Measurements from ENCODE around the gene EGF. TPM values are rescaled to one million over a fixed set of nuclear protein-coding genes. Genes with fewer than 3 reads are reported as not detected.

EGF gene
- total and polyA plus RNA-seq, 3 experiments from 2014 or later = not detected

GRCh38 chr4:109876634-109877265 is 35.9 kb upstream of the EGF start:
- H3K4me3 Mint-ChIP-seq = no peak overlapping the region
- Histone ChIP-seq H3K9me3 (ENCODE audit: low read length) (no peaks in the 10 kb centered on the region), H3K36me3 (ENCODE audit: insufficient read depth, low read length) (no peaks in the 10 kb centered on the region), H3K27me3 (ENCODE audit: insufficient read depth, low read length, poor library complexity, severe bottlenecking) (no peaks in the 10 kb centered on the region), H3K4me3 (ENCODE audit: low read length) (no peak overlapping the region), H3K27ac (ENCODE audit: low read depth, low read length) (no peak overlapping the region), H3K4me1 (ENCODE audit: insufficient read depth, low read length) (no peaks in the 10 kb centered on the region)
- POLR2A ChIA-PET = no interaction called here
- CTCF ChIA-PET = no interaction called here
- no peak for DNase-seq
- peaks cover 0 to 3% (median 2%) of the 10 kb centered on the region in 3 donors for H3K36me3 Mint-ChIP-seq
- no peaks in the 10 kb centered on the region for H3K9me3 Mint-ChIP-seq
- peaks cover 13 to 24% of the 10 kb centered on the region in 2 donors for H3K27me3 Mint-ChIP-seq
- no peak overlapping the region for H3K27ac Mint-ChIP-seq
- no peaks in the 10 kb centered on the region for H3K4me1 Mint-ChIP-seq

- Mint-ChIP-seq H3K36me3 (peaks cover 0 to 3% (median 2%) of the 10 kb centered on the region in 3 donors), H3K27ac (no peak overlapping the region), H3K4me1 (no peaks in the 10 kb centered on the region), H3K27me3 (peaks cover 13 to 24% of the 10 kb centered on the region in 2 donors), H3K9me3 (no peaks in the 10 kb centered on the region), H3K4me3 (peak overlapping the region in 1 of 7 donors; percentile 28)
- ChIA-PET CTCF (no interaction called here), POLR2A (no interaction called here)
- H3K4me3 ChIP-seq (ENCODE audit: low read length) = no peak overlapping the region
- no peaks in the 10 kb centered on the region for H3K27me3 ChIP-seq (ENCODE audit: insufficient read depth, low read length, poor library complexity, severe bottlenecking)
- no peaks in the 10 kb centered on the region for H3K36me3 ChIP-seq (ENCODE audit: insufficient read depth, low read length)
- H3K27ac ChIP-seq (ENCODE audit: low read depth, low read length) = no peak overlapping the region
- no peak for DNase-seq
- H3K4me1 ChIP-seq (ENCODE audit: insufficient read depth, low read length) = no peaks in the 10 kb centered on the region
- H3K9me3 ChIP-seq (ENCODE audit: low read length) = no peaks in the 10 kb centered on the region
Measured at GRCh38 chr4:109877400-109877799, 35.3 kb upstream of the EGF start.

GRCh38 chr4:109878355-109878754 is 34.3 kb upstream of the EGF start:
- Mint-ChIP-seq H3K36me3 (peaks cover 0 to 3% (median 2%) of the 10 kb centered on the region in 3 donors), H3K27me3 (peaks cover 13 to 28% of the 10 kb centered on the region in 2 donors), H3K4me3 (no peak overlapping the region), H3K9me3 (no peaks in the 10 kb centered on the region), H3K27ac (no peak overlapping the region), H3K4me1 (no peaks in the 10 kb centered on the region)
- ChIA-PET CTCF (no interaction called here), POLR2A (no interaction called here)
- DNase-seq = no peak
- Histone ChIP-seq H3K9me3 (ENCODE audit: low read length) (no peaks in the 10 kb centered on the region), H3K27me3 (ENCODE audit: insufficient read depth, low read length, poor library complexity, severe bottlenecking) (no peaks in the 10 kb centered on the region), H3K4me1 (ENCODE audit: insufficient read depth, low read length) (no peaks in the 10 kb centered on the region), H3K4me3 (ENCODE audit: low read length) (no peak overlapping the region), H3K27ac (ENCODE audit: low read depth, low read length) (no peak overlapping the region), H3K36me3 (ENCODE audit: insufficient read depth, low read length) (no peaks in the 10 kb centered on the region)

GRCh38 chr4:109879081-109879480 is 33.6 kb upstream of the EGF start:
- Mint-ChIP-seq H3K27me3 (peaks cover 15 to 28% of the 10 kb centered on the region in 2 donors), H3K4me1 (no peaks in the 10 kb centered on the region), H3K27ac (no peak overlapping the region), H3K36me3 (peaks cover 0 to 3% (median 2%) of the 10 kb centered on the region in 3 donors), H3K9me3 (no peaks in the 10 kb centered on the region), H3K4me3 (no peak overlapping the region)
- CTCF ChIA-PET = no interaction called here
- no peak overlapping the region for H3K27ac ChIP-seq (ENCODE audit: low read depth, low read length)
- H3K4me1 ChIP-seq (ENCODE audit: insufficient read depth, low read length) = no peaks in the 10 kb centered on the region
- DNase-seq = no peak
- no peaks in the 10 kb centered on the region for H3K27me3 ChIP-seq (ENCODE audit: insufficient read depth, low read length, poor library complexity, severe bottlenecking)
- POLR2A ChIA-PET = no interaction called here
- H3K9me3 ChIP-seq (ENCODE audit: low read length) = no peaks in the 10 kb centered on the region
- H3K36me3 ChIP-seq (ENCODE audit: insufficient read depth, low read length) = no peaks in the 10 kb centered on the region
- H3K4me3 ChIP-seq (ENCODE audit: low read length) = no peak overlapping the region

- H3K36me3 ChIP-seq (ENCODE audit: insufficient read depth, low read length) = no peaks in the 10 kb centered on the region
- no peaks in the 10 kb centered on the region for H3K4me1 Mint-ChIP-seq
- ChIA-PET CTCF (no interaction called here), POLR2A (no interaction called here)
- H3K4me3 Mint-ChIP-seq = no peak overlapping the region
- H3K27ac Mint-ChIP-seq = no peak overlapping the region
- no peaks in the 10 kb centered on the region for H3K9me3 Mint-ChIP-seq
- peaks cover 15 to 28% of the 10 kb centered on the region in 2 donors for H3K27me3 Mint-ChIP-seq
- H3K27ac ChIP-seq (ENCODE audit: low read depth, low read length) = no peak overlapping the region
- H3K9me3 ChIP-seq (ENCODE audit: low read length) = no peaks in the 10 kb centered on the region
- no peak overlapping the region for H3K4me3 ChIP-seq (ENCODE audit: low read length)
- H3K36me3 Mint-ChIP-seq = peaks cover 0 to 2% (median 0%) of the 10 kb centered on the region in 3 donors
- no peaks in the 10 kb centered on the region for H3K27me3 ChIP-seq (ENCODE audit: insufficient read depth, low read length, poor library complexity, severe bottlenecking)
- H3K4me1 ChIP-seq (ENCODE audit: insufficient read depth, low read length) = no peaks in the 10 kb centered on the region
- no peak for DNase-seq
Measured at GRCh38 chr4:109879636-109880314, 32.9 kb upstream of the EGF start.

GRCh38 chr4:109886303-109886702 is 26.4 kb upstream of the EGF start:
- H3K36me3 Mint-ChIP-seq = no peaks in the 10 kb centered on the region
- CTCF ChIA-PET = no interaction called here

GRCh38 chr4:109887071-109887470 is 25.6 kb upstream of the EGF start:
- H3K27ac ChIP-seq (ENCODE audit: low read depth, low read length) = no peak overlapping the region
- H3K27me3 ChIP-seq (ENCODE audit: insufficient read depth, low read length, poor library complexity, severe bottlenecking) = no peaks in the 10 kb centered on the region
- no peaks in the 10 kb centered on the region for H3K36me3 Mint-ChIP-seq
- ChIA-PET CTCF (no interaction called here), POLR2A (no interaction called here)
- no peak overlapping the region for H3K27ac Mint-ChIP-seq
- no peak overlapping the region for H3K4me3 Mint-ChIP-seq
- peaks cover 2 to 4% of the 10 kb centered on the region in 2 donors for H3K27me3 Mint-ChIP-seq
- H3K4me3 ChIP-seq (ENCODE audit: low read length) = no peak overlapping the region
- peaks cover 0 to under 1% (median 0%) of the 10 kb centered on the region in 5 donors for H3K9me3 Mint-ChIP-seq
- H3K36me3 ChIP-seq (ENCODE audit: insufficient read depth, low read length) = no peaks in the 10 kb centered on the region
- no peaks in the 10 kb centered on the region for H3K4me1 ChIP-seq (ENCODE audit: insufficient read depth, low read length)
- no peaks in the 10 kb centered on the region for H3K4me1 Mint-ChIP-seq
- DNase-seq = no peak
- no peaks in the 10 kb centered on the region for H3K9me3 ChIP-seq (ENCODE audit: low read length)

More at GRCh38 chr4:109886303-109886702, 26.4 kb upstream of the EGF start:
- Histone ChIP-seq H3K4me3 (ENCODE audit: low read length) (no peak overlapping the region), H3K9me3 (ENCODE audit: low read length) (no peaks in the 10 kb centered on the region), H3K27me3 (ENCODE audit: insufficient read depth, low read length, poor library complexity, severe bottlenecking) (no peaks in the 10 kb centered on the region), H3K27ac (ENCODE audit: low read depth, low read length) (no peak overlapping the region), H3K36me3 (ENCODE audit: insufficient read depth, low read length) (no peaks in the 10 kb centered on the region), H3K4me1 (ENCODE audit: insufficient read depth, low read length) (no peaks in the 10 kb centered on the region)
- H3K27me3 Mint-ChIP-seq = peaks cover 2 to 4% of the 10 kb centered on the region in 2 donors
- no peaks in the 10 kb centered on the region for H3K9me3 Mint-ChIP-seq
- no peak for DNase-seq
- no peak overlapping the region for H3K27ac Mint-ChIP-seq
- POLR2A ChIA-PET = no interaction called here
- H3K4me3 Mint-ChIP-seq = no peak overlapping the region
- H3K4me1 Mint-ChIP-seq = no peaks in the 10 kb centered on the region

- Histone ChIP-seq H3K4me3 (ENCODE audit: low read length) (no peak overlapping the region), H3K4me1 (ENCODE audit: insufficient read depth, low read length) (no peaks in the 10 kb centered on the region), H3K36me3 (ENCODE audit: insufficient read depth, low read length) (no peaks in the 10 kb centered on the region), H3K9me3 (ENCODE audit: low read length) (no peaks in the 10 kb centered on the region), H3K27me3 (ENCODE audit: insufficient read depth, low read length, poor library complexity, severe bottlenecking) (no peaks in the 10 kb centered on the region), H3K27ac (ENCODE audit: low read depth, low read length) (no peak overlapping the region)
- Mint-ChIP-seq H3K27ac (no peak overlapping the region), H3K4me3 (no peak overlapping the region), H3K4me1 (no peaks in the 10 kb centered on the region), H3K36me3 (no peaks in the 10 kb centered on the region), H3K27me3 (no peaks in the 10 kb centered on the region), H3K9me3 (peaks cover 0 to 1% (median 0%) of the 10 kb centered on the region in 5 donors)
- ChIA-PET POLR2A (no interaction called here), CTCF (no interaction called here)
- DNase-seq = no peak
Measured at GRCh38 chr4:109890076-109890475, 22.6 kb upstream of the EGF start.

Measured in CD8-positive, alpha-beta memory T cell (primary cell).